Measurements from ENCODE around the gene RGS17.

DNA sequence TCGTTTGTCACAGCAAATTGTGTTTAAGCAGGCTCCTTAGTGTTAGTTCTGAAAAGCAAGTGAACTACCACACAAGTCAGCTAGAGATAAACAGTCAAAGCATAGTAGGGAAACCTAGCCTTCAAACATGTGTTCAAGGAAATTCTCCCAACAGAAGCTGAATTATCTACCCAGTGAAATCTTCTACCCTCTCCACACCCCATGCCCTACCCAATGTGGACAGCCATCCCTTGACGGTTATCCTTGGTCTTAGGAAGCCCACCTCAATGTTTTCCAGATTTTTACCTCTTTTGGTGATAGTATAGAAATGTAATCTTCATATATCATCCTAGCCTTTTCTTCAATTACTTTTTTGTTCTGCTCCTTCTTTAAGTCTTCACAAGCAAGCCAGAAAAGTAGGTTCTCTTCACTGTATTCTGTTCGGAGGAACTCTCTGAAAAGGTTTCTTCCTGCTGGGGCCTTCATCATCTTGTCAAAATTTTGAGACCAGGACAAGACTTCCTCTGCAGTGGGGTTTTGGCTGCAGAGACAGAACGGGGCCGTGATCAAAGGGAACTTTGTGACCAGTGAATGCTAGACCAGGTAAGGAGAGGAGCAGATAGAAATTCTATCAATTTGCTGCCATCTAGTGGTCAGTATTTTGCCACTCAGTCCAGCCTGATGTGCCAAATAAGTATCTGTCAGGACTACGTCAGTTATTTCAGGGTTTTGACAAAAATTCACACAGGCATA is 106.9 kb downstream of the RGS17 start:
- TF ChIP-seq CTCF (IDR thresholded peaks at IDR 0.05) (no peak), POLR2A (IDR thresholded peaks at IDR 0.05) (no peak)

All from lower leg skin (tissue), 3 donors.